ENCODE measurements around the gene TMEM171. TPM values are rescaled to one million over a fixed set of nuclear protein-coding genes. Genes with fewer than 3 reads are reported as not detected.

Gene TMEM171
- total RNA-seq, 1 experiment from 2014 or later, result 5.4 TPM

DNA sequence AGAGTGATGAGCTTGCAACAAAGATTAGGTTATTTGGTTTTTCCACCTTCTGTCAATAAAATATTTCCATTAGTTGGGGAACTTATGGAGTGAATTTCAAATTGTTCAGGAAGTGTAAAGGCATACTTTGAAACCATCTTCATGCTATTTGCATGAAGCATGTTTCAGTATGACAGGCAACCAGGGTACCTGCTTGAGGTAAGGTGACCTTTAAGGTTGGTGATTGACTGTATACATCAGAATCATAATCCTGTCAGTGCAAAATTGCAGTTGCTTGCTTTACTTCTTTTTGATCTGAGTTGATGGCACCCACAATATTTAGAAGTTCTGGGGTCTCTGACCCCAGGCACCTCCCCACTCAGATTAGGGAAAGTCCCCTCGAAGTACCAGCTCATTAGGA lies 26.0 kb upstream of the TMEM171 start:
- ChIA-PET CTCF (interaction anchor here (1.3 kb wide), 1 partner anchor 11 kb away, joined by 6 read pairs; no protein-coding TSS in a partner anchor), RAD21 (ENCODE audit: low non-redundant PET in 1 of 2, low total read pairs in 2 of 2, uncharacterized antibody in 2 of 2, unreplicated experiment in 2 of 2) (interaction anchor here in 1 of 2 experiments (0.6 kb wide), 1 partner anchor 382 kb away, joined by 3 read pairs; no protein-coding TSS in a partner anchor), POLR2A (no interaction called here)
- ATAC-seq, result peak; percentile 29; the same call in 1 of the 2 replicates
- BruUV-seq (replicated peaks), result no TSS peak
- no peak for TF ChIP-seq POLR2AphosphoS5 (IDR thresholded peaks at IDR 0.05; ENCODE audit: low read depth, low read length)
- no peak for TF ChIP-seq SRF (IDR thresholded peaks at IDR 0.05; ENCODE audit: low read depth)
- TF ChIP-seq, protein P1, sequence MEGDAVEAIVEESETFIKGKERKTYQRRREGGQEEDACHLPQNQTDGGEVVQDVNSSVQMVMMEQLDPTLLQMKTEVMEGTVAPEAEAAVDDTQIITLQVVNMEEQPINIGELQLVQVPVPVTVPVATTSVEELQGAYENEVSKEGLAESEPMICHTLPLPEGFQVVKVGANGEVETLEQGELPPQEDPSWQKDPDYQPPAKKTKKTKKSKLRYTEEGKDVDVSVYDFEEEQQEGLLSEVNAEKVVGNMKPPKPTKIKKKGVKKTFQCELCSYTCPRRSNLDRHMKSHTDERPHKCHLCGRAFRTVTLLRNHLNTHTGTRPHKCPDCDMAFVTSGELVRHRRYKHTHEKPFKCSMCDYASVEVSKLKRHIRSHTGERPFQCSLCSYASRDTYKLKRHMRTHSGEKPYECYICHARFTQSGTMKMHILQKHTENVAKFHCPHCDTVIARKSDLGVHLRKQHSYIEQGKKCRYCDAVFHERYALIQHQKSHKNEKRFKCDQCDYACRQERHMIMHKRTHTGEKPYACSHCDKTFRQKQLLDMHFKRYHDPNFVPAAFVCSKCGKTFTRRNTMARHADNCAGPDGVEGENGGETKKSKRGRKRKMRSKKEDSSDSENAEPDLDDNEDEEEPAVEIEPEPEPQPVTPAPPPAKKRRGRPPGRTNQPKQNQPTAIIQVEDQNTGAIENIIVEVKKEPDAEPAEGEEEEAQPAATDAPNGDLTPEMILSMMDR (IDR thresholded peaks at IDR 0.05 in 2 of 3, conservative IDR thresholded peaks at IDR 0.05 in 1 of 3; ENCODE audit: borderline replicate concordance in 1 of 3, insufficient read depth in 1 of 3, low read depth in 2 of 3, low read length in 2 of 3), result no peak
- TF ChIP-seq JUND (IDR thresholded peaks at IDR 0.05), result 0 out of 2 replicates have a peak, but pooled peaks have one; percentile 2
- TF ChIP-seq FOSL1 (IDR thresholded peaks at IDR 0.05; ENCODE audit: low read depth), result no peak
- Histone ChIP-seq H3K4me2 (ENCODE audit: low read length) (peak overlapping the region; percentile 66), H3K27me3 (ENCODE audit: insufficient read depth, low read length) (no peaks in the 10 kb centered on the region), H3K9me2 (ENCODE audit: insufficient read depth) (no peaks in the 10 kb centered on the region), H3K79me2 (ENCODE audit: insufficient read depth, low read length) (no peaks in the 10 kb centered on the region), H3K4me3 (replicated peaks in 1 of 2; ENCODE audit: low read depth in 1 of 2, low read length in 2 of 2) (no peak overlapping the region), H3K36me3 (ENCODE audit: control insufficient read depth in 1 of 2, insufficient read depth in 2 of 2, low read length in 2 of 2) (no peaks in the 10 kb centered on the region), H3K9me3 (ENCODE audit: control insufficient read depth in 1 of 2, insufficient read depth in 1 of 2, low read depth in 1 of 2, low read length in 2 of 2) (no peaks in the 10 kb centered on the region), H3K4me1 (ENCODE audit: control insufficient read depth in 1 of 2, insufficient read depth in 2 of 2, low read length in 2 of 2) (peaks cover 10 to 25% of the 10 kb centered on the region in 2 experiments), H3K27ac (ENCODE audit: low read depth, low read length) (no peak overlapping the region), H4K20me1 (ENCODE audit: insufficient read depth) (no peaks in the 10 kb centered on the region), H2AFZ (ENCODE audit: low read depth, low read length, poor library complexity, severe bottlenecking) (no peak overlapping the region), H3K9ac (ENCODE audit: low read length) (no peak overlapping the region)
- no peak for DNase-seq (ENCODE audit: low read depth, low spot score)
- intact Hi-C loops (cut with micrococcal nuclease), result no loop called here

DNA sequence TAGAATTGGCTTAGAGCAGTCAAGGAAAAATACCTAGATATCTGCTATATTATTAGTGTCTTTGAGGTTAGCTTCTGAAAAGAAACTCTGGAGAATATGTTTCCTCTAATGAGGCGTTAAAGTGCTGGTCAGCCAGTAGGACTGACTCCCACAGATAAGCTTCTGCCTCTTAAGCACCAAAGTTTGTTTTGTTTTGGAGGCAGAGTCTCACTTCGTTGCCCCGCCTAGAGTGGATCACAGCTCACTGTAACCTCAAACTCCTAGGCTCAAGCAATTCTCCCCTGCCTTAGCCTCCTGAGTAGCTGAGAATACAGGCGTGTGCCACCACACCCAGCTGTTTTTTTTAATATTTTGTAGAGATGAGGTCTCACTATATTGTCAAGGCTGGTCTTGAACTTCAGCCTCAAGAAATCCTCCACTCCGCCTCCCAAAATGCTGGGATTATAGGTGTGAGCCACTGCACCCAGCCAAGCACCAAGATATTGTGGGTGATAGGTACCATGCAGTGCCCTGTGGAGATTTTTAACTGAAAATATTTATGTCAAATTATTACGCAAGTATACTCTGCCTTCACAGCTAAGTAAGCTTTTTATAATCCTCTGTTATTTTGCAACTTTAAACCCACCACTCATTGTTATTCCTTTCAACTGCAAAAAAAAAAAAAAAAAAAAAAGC lies 24.7 kb upstream of the TMEM171 start:
- no peaks in the 10 kb centered on the region for H4K20me1 ChIP-seq (ENCODE audit: insufficient read depth)
- no peak overlapping the region for H3K4me2 ChIP-seq (ENCODE audit: low read length)
- ChIA-PET RAD21 (ENCODE audit: low non-redundant PET in 1 of 2, low total read pairs in 2 of 2, uncharacterized antibody in 2 of 2, unreplicated experiment in 2 of 2) (no interaction called here), CTCF (no interaction called here), POLR2A (no interaction called here)
- no peaks in the 10 kb centered on the region for H3K9me2 ChIP-seq (ENCODE audit: insufficient read depth)
- H3K4me3 ChIP-seq (replicated peaks in 1 of 2; ENCODE audit: low read depth in 1 of 2, low read length in 2 of 2), result no peak overlapping the region
- ATAC-seq (no peak), DNase-seq (ENCODE audit: low read depth, low spot score) (no peak)
- no peaks in the 10 kb centered on the region for H3K79me2 ChIP-seq (ENCODE audit: insufficient read depth, low read length)
- no peaks in the 10 kb centered on the region for H3K36me3 ChIP-seq (ENCODE audit: control insufficient read depth in 1 of 2, insufficient read depth in 2 of 2, low read length in 2 of 2)
- H3K27me3 ChIP-seq (ENCODE audit: insufficient read depth, low read length), result no peaks in the 10 kb centered on the region
- no peaks in the 10 kb centered on the region for H3K9me3 ChIP-seq (ENCODE audit: control insufficient read depth in 1 of 2, insufficient read depth in 1 of 2, low read depth in 1 of 2, low read length in 2 of 2)
- intact Hi-C loops (cut with micrococcal nuclease), result no loop called here
- H3K9ac ChIP-seq (ENCODE audit: low read length), result no peak overlapping the region
- H3K27ac ChIP-seq (ENCODE audit: low read depth, low read length), result no peak overlapping the region
- H3K4me1 ChIP-seq (ENCODE audit: control insufficient read depth in 1 of 2, insufficient read depth in 2 of 2, low read length in 2 of 2), result peaks cover 10 to 25% of the 10 kb centered on the region in 2 experiments
- H2AFZ ChIP-seq (ENCODE audit: low read depth, low read length, poor library complexity, severe bottlenecking), result no peak overlapping the region
- BruUV-seq (replicated peaks), result no TSS peak
- TF ChIP-seq SP1 (IDR thresholded peaks at IDR 0.05; ENCODE audit: low read depth), result no peak
- no peak for TF ChIP-seq EZH2phosphoT487 (IDR thresholded peaks at IDR 0.05; ENCODE audit: borderline replicate concordance)
- no peak for TF ChIP-seq FOSL1 (IDR thresholded peaks at IDR 0.05; ENCODE audit: low read depth)
- no peak for TF ChIP-seq RAD21 (IDR thresholded peaks at IDR 0.05; ENCODE audit: low read depth)
- no peak for TF ChIP-seq POLR2A (IDR thresholded peaks at IDR 0.05; ENCODE audit: borderline replicate concordance, extremely low read depth, insufficient read depth, insufficient read length)
- TF ChIP-seq, protein P2, sequence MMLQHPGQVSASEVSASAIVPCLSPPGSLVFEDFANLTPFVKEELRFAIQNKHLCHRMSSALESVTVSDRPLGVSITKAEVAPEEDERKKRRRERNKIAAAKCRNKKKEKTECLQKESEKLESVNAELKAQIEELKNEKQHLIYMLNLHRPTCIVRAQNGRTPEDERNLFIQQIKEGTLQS (IDR thresholded peaks at IDR 0.05), result no peak
- TF ChIP-seq, protein P1 (IDR thresholded peaks at IDR 0.05 in 2 of 3, conservative IDR thresholded peaks at IDR 0.05 in 1 of 3; ENCODE audit: borderline replicate concordance in 1 of 3, insufficient read depth in 1 of 3, low read depth in 2 of 3, low read length in 2 of 3), result no peak
- TF ChIP-seq, protein P3, sequence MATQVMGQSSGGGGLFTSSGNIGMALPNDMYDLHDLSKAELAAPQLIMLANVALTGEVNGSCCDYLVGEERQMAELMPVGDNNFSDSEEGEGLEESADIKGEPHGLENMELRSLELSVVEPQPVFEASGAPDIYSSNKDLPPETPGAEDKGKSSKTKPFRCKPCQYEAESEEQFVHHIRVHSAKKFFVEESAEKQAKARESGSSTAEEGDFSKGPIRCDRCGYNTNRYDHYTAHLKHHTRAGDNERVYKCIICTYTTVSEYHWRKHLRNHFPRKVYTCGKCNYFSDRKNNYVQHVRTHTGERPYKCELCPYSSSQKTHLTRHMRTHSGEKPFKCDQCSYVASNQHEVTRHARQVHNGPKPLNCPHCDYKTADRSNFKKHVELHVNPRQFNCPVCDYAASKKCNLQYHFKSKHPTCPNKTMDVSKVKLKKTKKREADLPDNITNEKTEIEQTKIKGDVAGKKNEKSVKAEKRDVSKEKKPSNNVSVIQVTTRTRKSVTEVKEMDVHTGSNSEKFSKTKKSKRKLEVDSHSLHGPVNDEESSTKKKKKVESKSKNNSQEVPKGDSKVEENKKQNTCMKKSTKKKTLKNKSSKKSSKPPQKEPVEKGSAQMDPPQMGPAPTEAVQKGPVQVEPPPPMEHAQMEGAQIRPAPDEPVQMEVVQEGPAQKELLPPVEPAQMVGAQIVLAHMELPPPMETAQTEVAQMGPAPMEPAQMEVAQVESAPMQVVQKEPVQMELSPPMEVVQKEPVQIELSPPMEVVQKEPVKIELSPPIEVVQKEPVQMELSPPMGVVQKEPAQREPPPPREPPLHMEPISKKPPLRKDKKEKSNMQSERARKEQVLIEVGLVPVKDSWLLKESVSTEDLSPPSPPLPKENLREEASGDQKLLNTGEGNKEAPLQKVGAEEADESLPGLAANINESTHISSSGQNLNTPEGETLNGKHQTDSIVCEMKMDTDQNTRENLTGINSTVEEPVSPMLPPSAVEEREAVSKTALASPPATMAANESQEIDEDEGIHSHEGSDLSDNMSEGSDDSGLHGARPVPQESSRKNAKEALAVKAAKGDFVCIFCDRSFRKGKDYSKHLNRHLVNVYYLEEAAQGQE (IDR thresholded peaks at IDR 0.05; ENCODE audit: low read depth), result no peak

Data from HCT116 (cell line).